AG09309 (cell line): Measurements from ENCODE around the gene USP33.
"Not testable (repeated sequence)": the region's sequence is repeated elsewhere in the genome, so short reads cannot be mapped to it uniquely, and the experiment has no call there.

Source experiments
- DNase-seq: peaks from one replicate; pipeline ENCODE4 v3.0.0-alpha.2; 2010; ENCODE audit warnings: low read depth
- H3K4me3 ChIP-seq: 2 replicates; pipeline ENCODE4 v1.5.1; 2011; ENCODE audit warnings: mild to moderate bottlenecking, low read depth, low read length, moderate library complexity; ENCODE audit not compliant: control insufficient read depth
- TF ChIP-seq, protein P1 (sequence below): IDR thresholded peaks from 2 replicates; pipeline ENCODE4 v1.5.1; 2011; ENCODE audit warnings: mild to moderate bottlenecking, low read depth, low read length, inconsistent platforms; ENCODE audit not compliant: insufficient read depth, control insufficient read depth; ENCODE audit errors: missing control alignments

Gene USP33

DNA sequence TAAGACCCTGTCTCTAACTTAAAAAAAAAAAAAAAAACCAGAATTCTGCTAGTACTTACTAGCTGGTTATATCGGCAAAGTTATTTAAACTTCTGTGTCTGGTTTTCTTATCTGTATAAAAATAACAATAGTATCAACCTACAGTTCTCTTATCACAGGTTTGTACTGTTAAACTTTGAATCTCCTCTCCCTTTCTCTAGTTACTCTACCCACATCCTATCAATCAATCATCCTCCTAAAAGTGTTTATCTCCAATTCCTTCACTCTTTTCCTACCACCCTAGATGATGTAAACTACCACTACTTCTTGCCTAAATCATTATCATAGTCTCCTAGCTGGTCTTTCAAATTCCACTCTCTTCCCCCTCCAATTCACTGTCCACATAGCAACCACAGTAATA is 27.6 kb downstream of the USP33 start:
- no peak overlapping the region for H3K4me3 ChIP-seq
- TF ChIP-seq, protein P1, sequence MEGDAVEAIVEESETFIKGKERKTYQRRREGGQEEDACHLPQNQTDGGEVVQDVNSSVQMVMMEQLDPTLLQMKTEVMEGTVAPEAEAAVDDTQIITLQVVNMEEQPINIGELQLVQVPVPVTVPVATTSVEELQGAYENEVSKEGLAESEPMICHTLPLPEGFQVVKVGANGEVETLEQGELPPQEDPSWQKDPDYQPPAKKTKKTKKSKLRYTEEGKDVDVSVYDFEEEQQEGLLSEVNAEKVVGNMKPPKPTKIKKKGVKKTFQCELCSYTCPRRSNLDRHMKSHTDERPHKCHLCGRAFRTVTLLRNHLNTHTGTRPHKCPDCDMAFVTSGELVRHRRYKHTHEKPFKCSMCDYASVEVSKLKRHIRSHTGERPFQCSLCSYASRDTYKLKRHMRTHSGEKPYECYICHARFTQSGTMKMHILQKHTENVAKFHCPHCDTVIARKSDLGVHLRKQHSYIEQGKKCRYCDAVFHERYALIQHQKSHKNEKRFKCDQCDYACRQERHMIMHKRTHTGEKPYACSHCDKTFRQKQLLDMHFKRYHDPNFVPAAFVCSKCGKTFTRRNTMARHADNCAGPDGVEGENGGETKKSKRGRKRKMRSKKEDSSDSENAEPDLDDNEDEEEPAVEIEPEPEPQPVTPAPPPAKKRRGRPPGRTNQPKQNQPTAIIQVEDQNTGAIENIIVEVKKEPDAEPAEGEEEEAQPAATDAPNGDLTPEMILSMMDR, result no peak
- no peak for DNase-seq

DNA sequence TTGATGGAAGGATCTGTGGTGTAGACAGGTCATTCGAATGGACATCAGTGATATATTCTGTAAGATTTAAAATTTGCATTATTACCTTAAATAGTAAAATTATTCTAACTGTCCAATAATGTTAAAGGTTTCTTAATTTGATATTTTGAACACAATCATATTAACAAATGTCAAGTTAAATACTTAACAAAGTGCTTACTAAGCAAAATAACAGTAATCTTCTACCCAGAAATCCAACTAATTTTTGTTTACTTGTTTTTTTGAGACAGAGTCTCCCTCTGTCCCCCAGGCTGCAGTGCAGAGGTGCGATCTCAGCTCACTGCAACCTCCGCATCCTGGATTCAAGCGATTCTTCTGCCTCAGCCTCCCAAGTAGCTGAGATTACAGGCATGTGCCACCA is 33.9 kb downstream of the USP33 start:
- no peak overlapping the region for H3K4me3 ChIP-seq
- TF ChIP-seq, protein P1, result no peak
- DNase-seq, result no peak

DNA sequence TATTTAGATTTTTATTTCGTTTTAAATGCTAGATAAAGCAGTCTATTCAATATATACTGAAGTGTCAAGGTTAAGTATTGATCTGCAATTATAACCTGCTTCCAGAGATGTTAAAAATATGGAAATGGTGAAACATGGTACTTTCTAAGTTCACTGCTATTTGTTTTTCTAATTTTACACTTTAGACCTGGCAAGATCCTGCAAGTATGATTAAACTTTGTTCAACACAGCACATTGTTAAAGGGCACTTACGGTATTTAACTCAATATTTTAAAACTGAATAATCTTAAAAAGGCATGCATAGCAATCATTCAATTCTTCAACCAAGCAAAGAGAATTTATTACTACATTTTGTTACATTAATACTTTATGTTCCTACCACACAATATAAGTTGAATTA is 41.5 kb downstream of the USP33 start:
- no peak for DNase-seq
- TF ChIP-seq, protein P1, result no peak
- no peak overlapping the region for H3K4me3 ChIP-seq

DNA sequence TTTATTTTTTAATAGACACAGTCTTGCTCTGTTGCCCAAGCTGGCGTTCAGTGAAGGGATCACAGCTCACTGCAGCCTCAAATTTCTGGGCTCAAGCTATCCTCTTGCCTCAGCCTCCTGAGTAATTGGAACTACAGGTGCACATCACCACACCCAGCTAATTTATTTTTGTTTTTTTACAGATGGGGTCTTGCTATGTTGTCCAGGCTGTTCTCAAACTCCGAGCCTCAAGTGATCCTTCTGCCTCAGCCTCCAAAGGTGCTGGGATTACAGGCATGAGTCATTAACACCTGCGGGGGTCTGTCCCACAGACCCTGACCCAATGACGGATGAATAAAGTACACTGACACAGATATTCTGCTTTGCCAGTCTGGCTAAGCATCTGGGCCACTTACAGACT is 43.6 kb downstream of the USP33 start:
- DNase-seq, result no peak
- TF ChIP-seq, protein P1, result no peak
- no peak overlapping the region for H3K4me3 ChIP-seq

DNA sequence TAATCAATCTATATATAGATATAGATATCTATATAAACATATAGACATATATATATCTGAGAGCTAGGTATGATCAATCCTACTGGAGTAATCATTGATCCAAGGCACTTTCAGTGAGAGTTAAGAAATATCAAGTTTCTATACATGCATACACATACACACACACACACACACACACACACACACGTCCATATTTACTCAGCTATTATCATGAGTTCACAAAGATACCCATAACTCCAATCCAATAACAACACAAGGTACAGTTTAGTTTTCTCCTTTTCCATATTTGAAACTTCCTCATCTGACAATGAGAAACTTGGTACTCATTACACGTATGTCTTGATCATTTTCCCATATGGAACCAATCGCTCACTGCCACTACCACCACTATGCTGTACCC is 49.9 kb downstream of the USP33 start:
- H3K4me3 ChIP-seq, result no peak overlapping the region
- TF ChIP-seq, protein P1, result no peak
- no peak for DNase-seq

DNA sequence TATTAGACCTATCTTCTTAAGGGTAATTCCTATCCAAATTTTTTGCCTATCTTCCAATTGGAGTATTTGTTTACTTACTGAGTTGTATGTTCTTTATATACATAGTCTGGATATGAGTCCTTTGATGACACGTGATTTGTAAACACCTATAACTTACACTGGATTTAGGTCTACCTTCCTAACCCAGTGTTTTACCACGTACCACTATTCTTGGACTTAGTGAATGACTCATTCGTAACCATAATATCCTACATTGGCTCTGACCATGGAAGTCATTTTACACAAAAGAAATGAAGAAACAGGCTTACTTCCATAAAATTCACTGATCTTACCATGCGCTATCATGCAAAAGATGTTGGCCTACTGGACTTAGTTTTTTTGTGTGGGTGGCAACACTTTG is 53.3 kb downstream of the USP33 start:
- TF ChIP-seq, protein P1, result no peak
- DNase-seq, result no peak
- H3K4me3 ChIP-seq, result no peak overlapping the region

DNA sequence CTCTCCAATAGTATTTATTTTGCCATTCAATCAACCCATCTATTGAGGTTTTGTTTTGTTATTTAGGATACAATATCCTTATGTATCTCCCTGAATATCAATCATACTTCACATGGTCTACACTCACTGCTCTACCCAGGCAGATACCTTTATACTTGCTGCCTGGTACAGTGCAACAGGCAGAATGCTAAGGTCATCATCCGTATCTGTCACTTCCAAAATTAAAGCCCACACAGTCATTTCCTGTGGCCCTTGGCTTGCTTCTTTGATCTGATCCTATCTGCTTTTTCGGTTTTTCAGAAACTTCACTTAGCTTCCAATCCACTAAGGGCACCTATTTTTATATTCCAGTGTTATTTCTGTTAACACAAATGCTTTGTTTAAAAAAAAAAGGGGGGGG is 54.9 kb downstream of the USP33 start:
- DNase-seq, result no peak
- H3K4me3 ChIP-seq, result no peak overlapping the region
- TF ChIP-seq, protein P1, result no peak

DNA sequence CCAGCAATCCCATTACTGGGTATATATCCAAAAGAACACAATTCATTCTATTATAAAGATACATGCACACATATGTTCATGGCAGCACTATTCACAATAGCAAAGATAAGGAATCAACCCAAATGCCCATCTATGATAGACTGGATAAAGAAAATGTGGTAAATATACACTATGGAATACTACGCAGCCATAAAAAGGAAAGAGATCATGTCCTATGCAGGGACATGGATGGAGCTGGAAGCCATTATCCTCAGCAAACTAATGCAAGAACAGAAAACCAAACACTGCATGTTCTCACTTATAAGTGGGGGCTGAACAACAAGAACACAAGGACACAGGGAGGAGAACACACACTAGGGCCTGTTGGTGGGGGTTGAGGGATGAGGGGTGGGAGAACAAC is 60.0 kb downstream of the USP33 start:
- H3K4me3 ChIP-seq, DNase-seq: not testable (repeated sequence)
